ENCODE data around the gene ZCCHC7. TPM values are rescaled to one million over a fixed set of nuclear protein-coding genes. Genes with fewer than 3 reads are reported as not detected.
"Not testable (repeated sequence)": the region's sequence is repeated elsewhere in the genome, so short reads cannot be mapped to it uniquely, and the experiment has no call there.

ZCCHC7 gene
- total RNA-seq, 2 donors from 2014 or later, result 21.2 to 22.7 TPM

DNA sequence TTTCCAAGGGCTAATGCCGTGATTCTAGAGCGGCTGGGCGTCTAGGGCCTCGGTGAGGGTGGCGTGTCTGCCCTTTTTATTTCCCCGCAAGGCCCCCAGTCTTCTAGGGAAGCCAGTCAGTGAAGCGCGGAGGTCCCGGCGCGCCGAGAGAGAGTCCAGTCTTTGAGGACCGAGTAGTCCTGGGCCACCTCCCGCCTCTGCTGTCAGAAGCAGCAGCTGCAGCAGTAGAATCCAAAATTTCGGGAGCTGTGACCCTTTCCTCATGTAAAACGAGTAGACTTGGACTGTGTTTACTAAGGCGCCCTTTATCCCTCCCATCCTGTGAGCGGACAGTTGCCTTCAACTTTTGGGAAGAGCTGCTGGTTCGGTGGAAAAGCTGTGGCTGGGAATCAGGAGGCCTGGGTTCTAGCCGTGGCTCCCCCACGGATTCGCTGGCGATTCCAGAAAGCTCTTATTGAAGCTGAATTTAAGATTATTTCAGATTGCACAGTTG, 515 bp downstream of the ZCCHC7 start:
- peak overlapping the region; percentile 95 for H3K4me3 ChIP-seq (ENCODE audit: low read length)
- not testable (repeated sequence) for H3K9me3 Mint-ChIP-seq; H3K27me3 Mint-ChIP-seq (ENCODE audit: insufficient read depth); H3K4me1 ChIP-seq (ENCODE audit: control insufficient read depth, insufficient read depth, low read length); DNase-seq; H3K27me3 ChIP-seq (ENCODE audit: control insufficient read depth, insufficient read depth, low read length, poor library complexity, severe bottlenecking); H3K9me3 ChIP-seq (ENCODE audit: control insufficient read depth, low read length); H3K36me3 ChIP-seq (ENCODE audit: control insufficient read depth, insufficient read depth, low read length); H3K4me1 Mint-ChIP-seq; H3K36me3 Mint-ChIP-seq (ENCODE audit: low read depth)
- Mint-ChIP-seq H3K4me3 (peak overlapping the region; percentile 87), H3K27ac (peak overlapping the region; percentile 98)
- peak overlapping the region; percentile 81 for H3K9ac ChIP-seq (ENCODE audit: extremely low read depth, low read length, poor library complexity, severe bottlenecking)
- H3K27ac ChIP-seq (ENCODE audit: low read depth, low read length), result peak overlapping the region; percentile 61
- TF ChIP-seq, protein P1, sequence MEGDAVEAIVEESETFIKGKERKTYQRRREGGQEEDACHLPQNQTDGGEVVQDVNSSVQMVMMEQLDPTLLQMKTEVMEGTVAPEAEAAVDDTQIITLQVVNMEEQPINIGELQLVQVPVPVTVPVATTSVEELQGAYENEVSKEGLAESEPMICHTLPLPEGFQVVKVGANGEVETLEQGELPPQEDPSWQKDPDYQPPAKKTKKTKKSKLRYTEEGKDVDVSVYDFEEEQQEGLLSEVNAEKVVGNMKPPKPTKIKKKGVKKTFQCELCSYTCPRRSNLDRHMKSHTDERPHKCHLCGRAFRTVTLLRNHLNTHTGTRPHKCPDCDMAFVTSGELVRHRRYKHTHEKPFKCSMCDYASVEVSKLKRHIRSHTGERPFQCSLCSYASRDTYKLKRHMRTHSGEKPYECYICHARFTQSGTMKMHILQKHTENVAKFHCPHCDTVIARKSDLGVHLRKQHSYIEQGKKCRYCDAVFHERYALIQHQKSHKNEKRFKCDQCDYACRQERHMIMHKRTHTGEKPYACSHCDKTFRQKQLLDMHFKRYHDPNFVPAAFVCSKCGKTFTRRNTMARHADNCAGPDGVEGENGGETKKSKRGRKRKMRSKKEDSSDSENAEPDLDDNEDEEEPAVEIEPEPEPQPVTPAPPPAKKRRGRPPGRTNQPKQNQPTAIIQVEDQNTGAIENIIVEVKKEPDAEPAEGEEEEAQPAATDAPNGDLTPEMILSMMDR (conservative IDR thresholded peaks at IDR 0.05), result peak; percentile 9
- 0% methylated on average over 8 to 23 of the region's 23 CpGs for WGBS, 2 experiments (ENCODE audit: insufficient coverage in 1 of 2, insufficient read length in 1 of 2)

GRCh38 chr9:37121881-37122280, 1.5 kb downstream of the ZCCHC7 start:
- H3K27ac ChIP-seq (ENCODE audit: low read depth, low read length), result no peak overlapping the region

GRCh38 chr9:37126214-37126788, 5.9 kb downstream of the ZCCHC7 start:
- DNase-seq, result no peak
- no peaks in the 10 kb centered on the region for H3K9me3 Mint-ChIP-seq
- TF ChIP-seq, protein P1 (conservative IDR thresholded peaks at IDR 0.05), result no peak
- H3K4me3 ChIP-seq (ENCODE audit: low read length), result no peak overlapping the region
- H3K27me3 Mint-ChIP-seq (ENCODE audit: insufficient read depth), result no peaks in the 10 kb centered on the region
- peaks cover 7% of the 10 kb centered on the region for H3K4me1 Mint-ChIP-seq
- H3K27ac ChIP-seq (ENCODE audit: low read depth, low read length), result no peak overlapping the region
- no peaks in the 10 kb centered on the region for H3K9me3 ChIP-seq (ENCODE audit: control insufficient read depth, low read length)
- H3K36me3 ChIP-seq (ENCODE audit: control insufficient read depth, insufficient read depth, low read length), result peaks cover 30% of the 10 kb centered on the region
- H3K27ac Mint-ChIP-seq, result no peak overlapping the region
- H3K4me3 Mint-ChIP-seq, result no peak overlapping the region
- WGBS, 2 experiments (ENCODE audit: insufficient coverage in 1 of 2, insufficient read length in 1 of 2), result 97% methylated on average over 6 of the region's 6 CpGs
- H3K4me1 ChIP-seq (ENCODE audit: control insufficient read depth, insufficient read depth, low read length), result no peaks in the 10 kb centered on the region
- H3K36me3 Mint-ChIP-seq (ENCODE audit: low read depth), result peaks cover 5% of the 10 kb centered on the region
- H3K9ac ChIP-seq (ENCODE audit: extremely low read depth, low read length, poor library complexity, severe bottlenecking), result no peak overlapping the region
- H3K27me3 ChIP-seq (ENCODE audit: control insufficient read depth, insufficient read depth, low read length, poor library complexity, severe bottlenecking), result no peaks in the 10 kb centered on the region

More at GRCh38 chr9:37121881-37122280, 1.5 kb downstream of the ZCCHC7 start:
- 93 to 98% methylated on average over 4 of the region's 4 CpGs for WGBS, 2 experiments (ENCODE audit: insufficient coverage in 1 of 2, insufficient read length in 1 of 2)
- Histone ChIP-seq H3K27me3 (ENCODE audit: control insufficient read depth, insufficient read depth, low read length, poor library complexity, severe bottlenecking) (no peaks in the 10 kb centered on the region), H3K9ac (ENCODE audit: extremely low read depth, low read length, poor library complexity, severe bottlenecking) (peak overlapping the region; percentile 3), H3K4me1 (ENCODE audit: control insufficient read depth, insufficient read depth, low read length) (no peaks in the 10 kb centered on the region), H3K9me3 (ENCODE audit: control insufficient read depth, low read length) (no peaks in the 10 kb centered on the region), H3K4me3 (ENCODE audit: low read length) (peak overlapping the region; percentile 95), H3K36me3 (ENCODE audit: control insufficient read depth, insufficient read depth, low read length) (peaks cover 9% of the 10 kb centered on the region)
- H3K4me3 Mint-ChIP-seq, result peak overlapping the region; percentile 87
- no peaks in the 10 kb centered on the region for H3K36me3 Mint-ChIP-seq (ENCODE audit: low read depth)
- DNase-seq, result no peak
- H3K27ac Mint-ChIP-seq, result no peak overlapping the region
- TF ChIP-seq, protein P1 (conservative IDR thresholded peaks at IDR 0.05), result no peak
- peaks cover 8% of the 10 kb centered on the region for H3K27me3 Mint-ChIP-seq (ENCODE audit: insufficient read depth)
- peaks cover 7% of the 10 kb centered on the region for H3K9me3 Mint-ChIP-seq
- peaks cover 9% of the 10 kb centered on the region for H3K4me1 Mint-ChIP-seq

All from endodermal cell (in vitro differentiated cells).